IMR-90 (cell line): ENCODE measurements around the gene CMTM8.

Experiments used
- BHLHE40 ChIP-seq: fragments of 150-350 bp; IDR thresholded peaks from 2 replicates; pipeline ENCODE4 v1.6.1; 2016; ENCODE audit warnings: mild to moderate bottlenecking, low read depth, low read length
- CHD1 ChIP-seq: IDR thresholded peaks from 2 replicates; pipeline ENCODE4 v1.6.1; 2012; ENCODE audit warnings: low read depth, low read length, improper control_type of control experiment
- CTCF ChIP-seq: conservative IDR thresholded peaks from 2 replicates; pipeline ENCODE4 v1.5.1; 2012; ENCODE audit warnings: mild to moderate bottlenecking, low read depth, low read length, improper control_type of control experiment
- ELK1 ChIP-seq: fragments of 150-350 bp; IDR thresholded peaks from 2 replicates; pipeline ENCODE4 v1.6.1; 2016; ENCODE audit warnings: low read depth, mild to moderate bottlenecking, low read length, moderate library complexity, borderline replicate concordance
- MAFK ChIP-seq: IDR thresholded peaks from 2 replicates; pipeline ENCODE4 v1.6.1; 2012; ENCODE audit warnings: low read depth, low read length, improper control_type of control experiment
- MAZ ChIP-seq: IDR thresholded peaks from 2 replicates; pipeline ENCODE4 v1.6.1; 2012; ENCODE audit warnings: low read depth, mild to moderate bottlenecking, low read length, improper control_type of control experiment, moderate library complexity, borderline replicate concordance
- MXI1 ChIP-seq: IDR thresholded peaks from 2 replicates; pipeline ENCODE4 v1.6.1; 2012; ENCODE audit warnings: low read depth, mild to moderate bottlenecking, low read length, moderate library complexity, borderline replicate concordance
- POLR2A ChIP-seq: IDR thresholded peaks from 2 replicates; pipeline ENCODE4 v1.6.1; 2012; ENCODE audit warnings: mild to moderate bottlenecking, low read depth, low read length
- RAD21 ChIP-seq: IDR thresholded peaks from 2 replicates; pipeline ENCODE4 v1.6.1; 2012; ENCODE audit warnings: low read length, improper control_type of control experiment
- RCOR1 ChIP-seq: IDR thresholded peaks from 2 replicates; pipeline ENCODE4 v1.6.1; 2012; ENCODE audit warnings: mild to moderate bottlenecking, low read length, improper control_type of control experiment; ENCODE audit not compliant: insufficient replicate concordance
- RFX5 ChIP-seq: IDR thresholded peaks from 2 replicates; pipeline ENCODE4 v1.8.0; 2012; ENCODE audit warnings: low read depth, mild to moderate bottlenecking, low read length, moderate library complexity
- SMC3 ChIP-seq: fragments of 150-350 bp; IDR thresholded peaks from 2 replicates; pipeline ENCODE4 v1.6.1; 2016; ENCODE audit warnings: low read depth, mild to moderate bottlenecking, antibody characterized with exemption, low read length, moderate library complexity
- USF2 ChIP-seq: fragments of 150-350 bp; IDR thresholded peaks from 2 replicates; pipeline ENCODE4 v1.6.1; 2017; ENCODE audit warnings: mild to moderate bottlenecking, antibody characterized with exemption, low read length, low read depth

GRCh38 chr3:32374788-32375595, 136.5 kb downstream of the CMTM8 start:
- TF ChIP-seq ELK1: no peak
- TF ChIP-seq CHD1: no peak
- no peak for TF ChIP-seq RCOR1
- TF ChIP-seq USF2: no peak
- peak; percentile 66 for TF ChIP-seq CTCF
- TF ChIP-seq MAZ: no peak
- no peak for TF ChIP-seq POLR2A
- TF ChIP-seq SMC3: peak; percentile 77
- no peak for TF ChIP-seq MAFK
- no peak for TF ChIP-seq RFX5
- no peak for TF ChIP-seq MXI1
- peak; percentile 57 for TF ChIP-seq RAD21
- TF ChIP-seq BHLHE40: no peak
